Measurements from ENCODE around the gene TMUB1.

GRCh38 chr7:151122796-151123157, 39.5 kb upstream of the TMUB1 start:
- TF ChIP-seq GATA2 (IDR thresholded peaks at IDR 0.05; ENCODE audit: low read depth, low read length): no peak
- TF ChIP-seq GATA3 (IDR thresholded peaks at IDR 0.05; ENCODE audit: low read depth, low read length): no peak
